ENCODE measurements around the gene QSOX2. TPM values are rescaled to one million over a fixed set of nuclear protein-coding genes. Genes with fewer than 3 reads are reported as not detected.
A peak's percentile ranks its signal among the peaks of the same experiment; 100 is the strongest.

QSOX2 gene
- total RNA-seq, 2 experiments from 2014 or later: 17.7 to 18.0 TPM

DNA sequence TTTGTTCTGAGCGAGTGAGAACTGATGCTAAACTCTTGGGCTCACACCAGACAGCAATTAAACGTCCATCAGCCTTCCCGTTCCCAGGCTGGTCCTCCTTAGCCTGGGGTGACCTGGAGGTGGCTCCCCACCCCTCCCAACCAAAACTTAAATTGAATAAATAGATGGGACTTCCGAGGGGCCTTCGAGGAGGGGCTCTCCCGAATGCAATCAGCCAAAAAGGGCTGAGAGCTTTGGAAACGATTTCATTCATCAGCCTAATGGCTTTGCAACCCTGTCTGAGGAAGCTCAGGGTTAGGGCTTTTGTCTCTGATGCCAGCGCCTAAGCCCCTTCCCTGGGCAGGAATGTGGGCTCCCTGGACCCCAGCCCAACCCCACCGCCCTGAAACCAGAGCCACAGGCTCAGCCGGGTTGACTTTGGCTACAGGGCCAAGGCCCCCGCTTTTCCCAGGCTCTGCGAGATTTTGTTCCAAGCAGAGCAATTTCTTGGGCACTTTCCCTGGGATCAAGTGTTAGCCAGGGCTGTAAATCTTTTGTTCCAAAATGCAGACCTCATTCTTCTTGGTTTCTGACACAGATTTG lies 69.9 kb downstream of the QSOX2 start:
- H3K9me3 Mint-ChIP-seq: no peaks in the 10 kb centered on the region
- DNase-seq: no peak
- no peaks in the 10 kb centered on the region for H3K4me1 Mint-ChIP-seq (ENCODE audit: low read depth)
- H3K27me3 Mint-ChIP-seq (ENCODE audit: low read depth): peaks cover 5% of the 10 kb centered on the region
- no peak overlapping the region for H3K4me3 Mint-ChIP-seq
- intact Hi-C loops (cut with micrococcal nuclease): no loop called here
- CTCF ChIA-PET: no interaction called here
- H3K27ac Mint-ChIP-seq: no peak overlapping the region
- H3K36me3 Mint-ChIP-seq (ENCODE audit: low read depth): no peaks in the 10 kb centered on the region

DNA sequence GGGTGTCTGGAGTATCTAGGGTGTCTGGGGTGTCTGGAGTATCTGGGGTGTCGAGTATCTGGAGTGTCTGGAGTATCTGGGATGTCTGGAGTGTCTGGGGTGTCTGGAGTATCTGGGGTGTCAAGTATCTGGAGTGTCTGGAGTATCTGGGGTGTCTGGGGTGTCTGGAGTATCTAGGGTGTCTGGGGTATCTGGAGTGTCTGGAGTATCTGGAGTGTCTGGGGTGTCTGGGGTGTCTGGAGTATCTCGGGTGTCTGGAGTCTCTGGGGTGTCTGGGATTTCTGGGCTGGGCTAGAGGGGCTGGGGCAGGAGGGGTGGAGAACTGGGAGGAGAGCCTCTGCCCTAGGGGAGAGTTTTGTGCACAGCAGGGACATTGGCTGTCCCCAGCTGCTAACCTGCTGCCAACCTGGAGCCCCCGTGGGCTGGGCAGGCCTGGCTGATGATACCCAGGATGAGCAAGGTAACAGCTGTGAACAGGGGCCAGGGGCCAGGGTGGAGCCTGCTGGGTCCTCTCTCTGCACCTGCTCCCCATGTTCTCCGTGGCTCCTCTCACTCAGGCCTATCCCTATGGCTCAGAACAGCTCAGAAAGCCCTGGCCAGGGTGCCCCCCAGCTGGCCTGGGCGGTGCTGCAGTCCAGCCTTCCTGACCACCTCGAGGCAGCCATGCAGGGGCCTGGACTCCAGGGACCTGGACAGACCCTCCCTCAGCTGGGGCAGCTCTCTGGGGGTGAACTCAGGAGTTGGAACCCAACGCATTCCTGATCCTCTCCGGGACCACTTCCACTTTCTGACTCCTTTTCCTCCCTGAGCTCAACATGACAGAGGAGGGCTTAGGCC lies 70.6 kb downstream of the QSOX2 start:
- no peaks in the 10 kb centered on the region for H3K36me3 Mint-ChIP-seq (ENCODE audit: low read depth)
- peaks cover 5% of the 10 kb centered on the region for H3K27me3 Mint-ChIP-seq (ENCODE audit: low read depth)
- DNase-seq: no peak
- no peaks in the 10 kb centered on the region for H3K4me1 Mint-ChIP-seq (ENCODE audit: low read depth)
- H3K27ac Mint-ChIP-seq: no peak overlapping the region
- no peak overlapping the region for H3K4me3 Mint-ChIP-seq
- CTCF ChIA-PET: no interaction called here
- intact Hi-C loops (cut with micrococcal nuclease): loop anchor here (5.0 kb wide), 1 partner anchor 52 kb away; no protein-coding TSS in a partner anchor
- H3K9me3 Mint-ChIP-seq: no peaks in the 10 kb centered on the region

DNA sequence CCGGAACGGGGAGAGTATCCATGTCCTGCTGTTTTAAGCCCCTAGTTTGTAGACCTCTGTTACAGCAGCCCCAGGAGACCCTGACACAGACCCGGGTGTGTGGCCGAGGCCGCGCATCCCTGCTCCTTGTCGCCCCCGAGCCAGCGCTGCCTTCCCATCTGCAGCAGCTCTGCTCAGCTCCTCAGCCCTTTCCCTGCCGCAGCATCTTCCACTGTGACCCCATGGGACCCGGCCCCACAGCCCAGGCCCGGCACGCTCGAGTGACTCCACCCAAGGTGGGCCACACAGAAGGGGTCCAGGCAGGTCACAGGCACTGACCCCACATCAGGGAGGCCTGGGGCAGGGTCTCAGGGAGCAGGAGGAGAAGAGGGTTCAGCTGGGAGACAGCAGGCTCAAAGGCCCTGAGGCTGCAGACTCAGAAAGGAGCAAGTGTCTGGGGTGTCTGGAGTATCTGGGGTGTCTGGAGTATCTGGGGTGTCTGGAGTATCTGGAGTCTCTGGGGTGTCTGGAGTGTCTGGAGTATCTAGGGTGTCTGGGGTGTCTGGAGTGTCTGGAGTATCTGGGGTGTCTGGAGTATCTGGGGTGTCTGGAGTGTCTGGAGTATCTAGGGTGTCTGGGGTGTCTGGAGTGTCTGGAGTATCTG lies 71.8 kb downstream of the QSOX2 start:
- Mint-ChIP-seq H3K27ac (no peak overlapping the region), H3K4me1 (ENCODE audit: low read depth) (no peaks in the 10 kb centered on the region), H3K9me3 (no peaks in the 10 kb centered on the region), H3K36me3 (ENCODE audit: low read depth) (no peaks in the 10 kb centered on the region), H3K4me3 (no peak overlapping the region), H3K27me3 (ENCODE audit: low read depth) (peaks cover 10% of the 10 kb centered on the region)
- intact Hi-C loops (cut with micrococcal nuclease): loop anchor here (5.0 kb wide), 1 partner anchor 54 kb away; no protein-coding TSS in a partner anchor
- CTCF ChIA-PET: no interaction called here
- DNase-seq: no peak

DNA sequence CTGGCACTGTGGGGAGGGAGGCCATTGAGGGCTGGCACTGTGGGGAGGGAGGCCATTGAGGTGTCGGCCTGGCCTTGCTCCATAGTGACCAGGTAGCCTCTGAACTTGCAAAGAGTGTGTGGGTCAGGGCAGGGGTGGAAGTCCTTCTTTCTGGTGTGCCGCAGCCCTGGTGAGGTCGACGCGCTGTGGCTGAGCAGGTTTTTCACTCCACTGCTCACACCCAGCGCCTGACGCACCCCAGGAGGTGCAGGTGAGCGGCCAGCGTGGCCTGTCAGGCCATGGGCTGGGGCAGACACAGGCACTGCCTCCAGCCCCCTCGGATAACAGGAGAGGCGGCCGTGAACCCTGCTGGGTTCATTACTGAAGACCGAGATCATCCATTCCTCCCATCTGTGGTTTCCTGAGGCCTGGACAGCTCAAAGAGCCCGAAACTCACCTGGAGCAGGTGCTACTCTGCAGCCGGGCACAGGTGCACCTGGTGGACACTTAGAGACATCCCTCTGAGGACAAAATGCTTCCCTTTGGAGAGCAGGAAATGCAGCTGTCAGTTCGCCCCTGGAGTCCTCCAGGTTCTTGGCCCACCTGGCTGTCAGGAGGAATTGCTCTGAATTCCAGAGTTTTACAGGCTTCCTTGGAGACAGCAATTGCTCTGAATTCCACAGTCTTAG lies 73.1 kb downstream of the QSOX2 start:
- Mint-ChIP-seq H3K27ac (no peak overlapping the region), H3K9me3 (no peaks in the 10 kb centered on the region), H3K4me3 (no peak overlapping the region), H3K4me1 (ENCODE audit: low read depth) (no peaks in the 10 kb centered on the region), H3K36me3 (ENCODE audit: low read depth) (no peaks in the 10 kb centered on the region), H3K27me3 (ENCODE audit: low read depth) (peaks cover 10% of the 10 kb centered on the region)
- CTCF ChIA-PET: interaction anchor here (0.6 to 0.8 kb wide), 2 partner anchors 42 to 95 kb away, joined by 3 read pairs; no protein-coding TSS in a partner anchor
- intact Hi-C loops (cut with micrococcal nuclease): loop anchor here (5.0 kb wide), 1 partner anchor 55 kb away; no protein-coding TSS in a partner anchor
- DNase-seq: no peak

DNA sequence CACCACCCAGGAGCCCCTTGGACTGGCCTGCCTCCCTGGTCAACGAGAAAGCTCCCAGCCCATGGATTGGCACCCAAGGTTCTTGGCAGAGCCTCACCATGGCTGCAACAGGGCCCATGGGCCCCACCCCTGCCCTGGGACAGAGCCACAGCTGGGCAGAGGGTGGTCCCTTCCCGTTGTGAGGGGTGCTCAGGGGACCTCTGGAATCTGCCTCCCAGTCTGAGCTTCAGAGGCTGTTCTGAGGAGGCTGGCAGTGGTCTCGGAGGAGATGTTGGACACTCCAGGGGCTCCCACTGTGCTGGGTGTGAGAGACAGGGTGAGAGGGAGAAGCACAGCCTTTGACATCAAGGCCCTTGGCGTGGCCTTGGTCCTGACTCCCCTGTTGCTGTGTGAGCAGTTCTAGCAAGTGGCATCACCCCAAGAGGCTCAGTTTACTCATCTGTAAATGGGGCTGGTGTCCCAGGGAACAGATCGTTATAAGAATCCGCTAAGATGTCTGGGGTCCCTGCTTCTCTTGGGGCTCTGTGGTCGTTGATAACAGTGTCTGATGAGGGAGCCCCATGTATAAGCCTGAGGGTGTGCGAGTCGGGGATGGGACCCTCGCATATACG lies 73.7 kb downstream of the QSOX2 start:
- Mint-ChIP-seq H3K9me3 (no peaks in the 10 kb centered on the region), H3K36me3 (ENCODE audit: low read depth) (no peaks in the 10 kb centered on the region), H3K27ac (no peak overlapping the region), H3K4me3 (no peak overlapping the region), H3K4me1 (ENCODE audit: low read depth) (no peaks in the 10 kb centered on the region), H3K27me3 (ENCODE audit: low read depth) (peaks cover 10% of the 10 kb centered on the region)
- DNase-seq: no peak
- intact Hi-C loops (cut with micrococcal nuclease): loop anchor here (5.0 kb wide), 1 partner anchor 55 kb away; no protein-coding TSS in a partner anchor
- CTCF ChIA-PET: interaction anchor here (0.8 to 1.4 kb wide), 2 partner anchors 43 to 44 kb away, joined by 3 read pairs; no protein-coding TSS in a partner anchor

DNA sequence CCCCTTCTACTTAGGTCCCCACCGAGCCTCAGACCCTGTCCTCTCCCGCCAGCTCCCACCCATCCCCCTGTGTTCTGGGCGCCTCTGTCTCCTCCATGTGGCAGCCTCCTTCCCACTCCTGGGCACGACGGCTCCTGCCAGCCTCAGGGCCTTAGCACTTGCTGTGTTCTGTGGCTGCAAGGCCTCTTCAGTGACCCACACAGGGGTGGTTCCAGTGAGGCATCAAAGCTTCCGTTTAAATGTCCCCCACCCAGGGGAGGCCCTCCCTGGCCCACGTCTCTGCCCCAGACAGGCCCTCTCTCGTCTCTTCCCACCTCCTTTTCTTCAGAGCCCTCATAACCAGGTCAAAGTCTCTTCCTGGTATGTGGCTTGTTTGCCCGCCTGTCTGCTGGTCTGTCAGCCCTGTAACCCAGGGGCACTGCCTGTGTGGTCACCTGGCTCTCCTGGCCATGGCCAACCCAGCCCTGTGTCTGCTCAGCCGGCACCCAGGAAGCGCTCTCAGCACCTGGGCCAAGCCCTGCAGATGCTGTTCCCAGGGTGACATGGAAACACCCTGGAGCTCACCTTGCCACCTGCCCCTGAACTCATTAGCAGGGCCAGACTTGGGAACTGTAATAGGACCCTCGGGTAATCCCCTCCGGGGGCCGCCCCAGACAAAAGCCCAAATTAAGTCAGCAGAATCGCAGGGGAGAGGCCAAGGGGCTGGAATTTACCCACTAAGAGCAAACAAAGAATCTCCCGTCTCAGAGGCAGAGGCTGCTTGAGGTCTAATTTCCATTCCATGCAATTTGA lies 74.4 kb downstream of the QSOX2 start:
- Mint-ChIP-seq H3K9me3 (no peaks in the 10 kb centered on the region), H3K36me3 (ENCODE audit: low read depth) (no peaks in the 10 kb centered on the region), H3K27me3 (ENCODE audit: low read depth) (peaks cover 10% of the 10 kb centered on the region), H3K27ac (no peak overlapping the region), H3K4me1 (ENCODE audit: low read depth) (no peaks in the 10 kb centered on the region), H3K4me3 (no peak overlapping the region)
- DNase-seq: no peak
- CTCF ChIA-PET: interaction anchor here (0.6 to 1.4 kb wide), 3 partner anchors 44 to 112 kb away, joined by 3 read pairs; no protein-coding TSS in a partner anchor
- intact Hi-C loops (cut with micrococcal nuclease): loop anchor here (5.0 kb wide), 1 partner anchor 56 kb away; no protein-coding TSS in a partner anchor

DNA sequence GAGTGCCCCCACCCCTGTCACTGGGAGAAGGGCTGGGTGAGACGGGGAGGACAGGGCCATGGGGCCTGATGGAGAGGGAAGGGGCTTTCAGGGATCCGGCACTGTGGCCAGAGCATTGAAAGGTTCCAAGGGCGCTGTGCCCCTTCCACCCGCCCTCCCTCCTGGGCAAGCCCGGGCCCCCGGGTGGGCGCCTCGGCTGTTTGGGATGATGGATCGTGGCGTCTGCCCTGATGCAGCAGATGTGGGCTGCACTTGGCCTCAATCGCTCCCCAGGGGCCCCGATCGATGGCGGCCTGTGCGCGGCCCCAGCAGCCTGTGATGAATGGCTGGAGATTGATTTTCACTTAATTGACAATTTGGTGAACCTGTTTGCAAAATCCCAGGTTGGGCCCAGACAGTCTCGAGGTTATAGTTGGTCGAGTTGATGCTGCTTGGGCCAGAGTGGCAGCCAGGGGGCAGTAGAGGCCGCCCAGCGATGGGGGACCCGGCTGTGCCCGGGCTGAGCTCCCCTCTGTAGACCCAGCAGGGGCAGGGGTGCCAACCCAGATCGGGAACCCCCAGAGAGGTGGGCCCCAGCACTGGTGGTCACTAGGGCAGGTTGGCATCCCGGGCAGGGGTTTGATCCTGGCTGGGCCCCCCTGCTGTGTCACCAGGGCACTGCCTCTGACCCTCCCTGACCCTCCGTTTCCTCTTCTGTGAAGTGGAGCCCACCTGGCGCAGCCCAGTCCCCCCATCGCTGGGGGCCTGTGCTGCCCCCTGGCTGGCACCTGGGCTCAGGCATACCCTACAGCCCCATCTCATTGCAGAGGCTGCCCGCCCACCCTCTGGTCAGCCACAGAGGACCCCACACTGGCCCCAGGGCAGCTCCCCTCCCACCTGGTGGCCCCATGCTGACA lies 75.4 kb downstream of the QSOX2 start:
- CTCF ChIA-PET: interaction anchor here (0.6 to 1.4 kb wide), 3 partner anchors 45 to 113 kb away, joined by 3 read pairs; no protein-coding TSS in a partner anchor
- intact Hi-C loops (cut with micrococcal nuclease): loop anchor here (1.0 to 5.0 kb wide), 4 partner anchors 57 to 193 kb away; partner anchors contain the start of gene DNLZ
- Mint-ChIP-seq H3K36me3 (ENCODE audit: low read depth) (no peaks in the 10 kb centered on the region), H3K27me3 (ENCODE audit: low read depth) (peaks cover 10% of the 10 kb centered on the region), H3K4me3 (no peak overlapping the region), H3K4me1 (ENCODE audit: low read depth) (no peaks in the 10 kb centered on the region), H3K9me3 (no peaks in the 10 kb centered on the region), H3K27ac (no peak overlapping the region)
- DNase-seq: peak; percentile 72

DNA sequence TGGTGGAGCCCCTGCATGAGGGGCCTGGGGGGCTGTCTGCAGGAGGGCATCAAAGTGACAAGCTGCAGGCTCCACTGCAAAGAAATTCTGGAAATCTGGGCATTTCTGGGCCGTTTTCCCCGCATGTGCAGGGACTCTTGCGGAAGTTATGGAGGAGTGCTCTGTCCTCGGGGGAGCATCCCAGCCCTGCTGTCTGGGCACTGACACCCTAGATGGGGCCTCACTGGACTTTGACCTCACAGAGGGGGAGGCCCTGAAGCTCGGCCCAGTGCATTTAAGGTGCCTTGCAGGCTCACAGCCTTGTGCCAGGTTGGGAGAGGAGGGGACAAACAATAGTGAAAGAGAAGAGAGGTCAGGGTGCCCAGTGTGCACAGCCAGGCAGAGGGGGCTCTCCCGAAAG lies 76.1 kb downstream of the QSOX2 start:
- DNase-seq: no peak
- Mint-ChIP-seq H3K27me3 (ENCODE audit: low read depth) (peaks cover 10% of the 10 kb centered on the region), H3K9me3 (no peaks in the 10 kb centered on the region), H3K4me3 (no peak overlapping the region), H3K36me3 (ENCODE audit: low read depth) (no peaks in the 10 kb centered on the region), H3K27ac (no peak overlapping the region), H3K4me1 (ENCODE audit: low read depth) (no peaks in the 10 kb centered on the region)
- CTCF ChIA-PET: no interaction called here
- intact Hi-C loops (cut with micrococcal nuclease): no loop called here

DNA sequence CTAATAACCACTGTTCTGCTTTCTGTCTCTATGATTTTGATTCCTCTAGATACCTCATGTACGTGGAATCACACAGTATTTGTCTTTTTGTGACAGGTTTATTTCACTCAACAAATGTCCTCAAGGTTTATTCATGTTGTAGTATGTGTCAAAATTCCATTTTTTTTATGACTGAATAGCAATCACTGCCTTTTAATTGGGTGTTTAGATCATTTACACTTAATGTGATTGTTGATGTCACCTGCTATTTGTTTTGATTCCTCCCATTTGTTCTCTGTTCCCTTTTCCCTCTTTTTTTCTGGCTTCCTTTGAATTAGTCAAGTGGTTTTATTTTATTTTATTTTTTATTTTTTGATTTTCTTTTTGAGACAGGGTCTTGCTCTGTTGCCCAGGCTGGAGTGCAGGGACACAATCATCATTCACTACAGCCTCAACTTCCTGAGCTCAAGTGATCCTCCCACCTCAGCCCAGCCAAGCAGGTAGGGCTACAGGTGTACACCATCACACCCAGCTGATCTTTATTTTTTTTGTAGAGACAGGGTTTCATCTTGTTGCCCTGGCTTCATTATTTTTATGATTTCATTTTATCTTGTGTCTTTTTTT lies 82.3 kb downstream of the QSOX2 start:
- Mint-ChIP-seq H3K27me3 (ENCODE audit: low read depth) (peaks cover 2% of the 10 kb centered on the region), H3K9me3 (peaks cover 4% of the 10 kb centered on the region), H3K27ac (no peak overlapping the region), H3K36me3 (ENCODE audit: low read depth) (peaks cover 2% of the 10 kb centered on the region), H3K4me1 (ENCODE audit: low read depth) (no peaks in the 10 kb centered on the region), H3K4me3 (no peak overlapping the region)
- intact Hi-C loops (cut with micrococcal nuclease): no loop called here
- CTCF ChIA-PET: interaction anchor here (0.7 to 1.1 kb wide), 2 partner anchors 72 to 200 kb away, joined by 3 to 5 read pairs; no protein-coding TSS in a partner anchor
- DNase-seq: no peak

DNA sequence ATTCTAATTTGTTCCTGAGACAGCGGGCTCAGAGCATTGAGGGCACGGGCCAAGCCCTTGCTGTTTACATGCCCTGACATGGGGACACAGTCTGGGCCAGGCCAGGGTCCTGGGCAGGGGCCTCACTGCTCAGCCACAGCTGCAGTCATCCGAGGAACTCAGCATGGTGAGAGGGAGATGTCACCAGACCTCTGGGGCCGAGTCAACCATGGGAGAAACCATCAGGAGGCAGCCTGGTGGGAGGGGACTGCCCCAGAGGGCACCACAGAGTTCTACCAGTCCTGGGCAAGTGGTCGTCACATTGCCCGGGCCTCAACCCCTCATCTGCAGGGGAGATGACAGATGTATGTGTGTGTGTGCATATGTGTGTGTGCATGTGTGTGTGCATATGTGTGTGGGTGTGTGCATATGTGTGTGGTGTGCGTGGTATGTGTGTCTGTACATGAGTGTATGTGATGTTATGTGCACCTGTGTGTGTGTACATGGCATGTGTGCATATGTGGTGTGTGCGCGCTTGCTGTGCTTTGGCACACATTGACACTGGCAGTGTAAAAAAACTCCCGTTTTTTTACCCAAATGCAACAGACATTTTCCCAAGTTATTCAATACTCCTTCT lies 84.5 kb downstream of the QSOX2 start:
- H3K4me3 Mint-ChIP-seq: no peak overlapping the region
- no peak for DNase-seq
- H3K9me3 Mint-ChIP-seq: peaks cover 4% of the 10 kb centered on the region
- no peak overlapping the region for H3K27ac Mint-ChIP-seq
- H3K27me3 Mint-ChIP-seq (ENCODE audit: low read depth): peaks cover 4% of the 10 kb centered on the region
- CTCF ChIA-PET: interaction anchor here (0.6 kb wide), 1 partner anchor 28 kb away, joined by 3 read pairs; no protein-coding TSS in a partner anchor
- no peaks in the 10 kb centered on the region for H3K4me1 Mint-ChIP-seq (ENCODE audit: low read depth)
- peaks cover 2% of the 10 kb centered on the region for H3K36me3 Mint-ChIP-seq (ENCODE audit: low read depth)
- intact Hi-C loops (cut with micrococcal nuclease): no loop called here
